Smooth muscle cell (in vitro differentiated cells): ENCODE data around the gene RNF213. TPM values are rescaled to one million over a fixed set of nuclear protein-coding genes. Genes with fewer than 3 reads are reported as not detected.

Experiments
- DNase-seq: peaks from one replicate; lab custom pipeline; 2025; ENCODE audit not compliant: unreplicated experiment; lab: John Stamatoyannopoulos, UW
- H2AFZ ChIP-seq: fragments of 200-600 bp; sonication (generic); 2 replicates; pipeline ENCODE4 v1.6.0; 2016; ENCODE audit warnings: antibody characterized with exemption, low read depth, mild to moderate bottlenecking
- H3F3A ChIP-seq: fragments of 200-600 bp; sonication (generic); 2 replicates; pipeline ENCODE4 v1.6.0; 2017; ENCODE audit warnings: antibody characterized with exemption, low read depth
- H3K27ac ChIP-seq: fragments of 200-600 bp; sonication (generic); 2 replicates; pipeline ENCODE4 v1.5.1; 2016; ENCODE audit warnings: low read depth, mild to moderate bottlenecking
- H3K27me3 ChIP-seq: fragments of 200-600 bp; sonication (generic); 2 replicates; pipeline ENCODE4 v1.6.1; 2016; ENCODE audit warnings: low read depth, mild to moderate bottlenecking
- H3K36me3 ChIP-seq: fragments of 200-600 bp; sonication (generic); 2 replicates; pipeline ENCODE4 v1.5.1; 2016; ENCODE audit warnings: low read depth
- H3K4me1 ChIP-seq: fragments of 200-600 bp; sonication (generic); 2 replicates; pipeline ENCODE4 v1.5.1; 2016; ENCODE audit warnings: low read depth
- H3K4me2 ChIP-seq: fragments of 200-600 bp; sonication (generic); 2 replicates; pipeline ENCODE4 v1.6.0; 2016; ENCODE audit warnings: mild to moderate bottlenecking
- H3K4me3 ChIP-seq: fragments of 200-600 bp; sonication (generic); 2 replicates; pipeline ENCODE4 v1.5.1; 2016; ENCODE audit warnings: mild to moderate bottlenecking
- H3K79me2 ChIP-seq: fragments of 200-600 bp; sonication (generic); 2 replicates; pipeline ENCODE4 v1.6.0; 2016; ENCODE audit warnings: low read depth, mild to moderate bottlenecking
- H3K9ac ChIP-seq: fragments of 200-600 bp; sonication (generic); 2 replicates; pipeline ENCODE4 v1.6.0; 2016; ENCODE audit warnings: low read depth
- H3K9me3 ChIP-seq: fragments of 200-600 bp; sonication (generic); replicated peaks from 2 replicates; pipeline ENCODE4 v1.5.1; 2016; ENCODE audit warnings: low read depth
- H4K20me1 ChIP-seq: fragments of 200-600 bp; sonication (generic); 2 replicates; pipeline ENCODE4 v1.6.0; 2016; ENCODE audit warnings: low read depth
- WGBS: methylation state at CpG from one replicate; pipeline ENCODE4 v1.1.7; 2016; ENCODE audit warnings: low lambda C conversion rate; 5-methylcytosine and 5-hydroxymethylcytosine counted together
- polyA plus RNA-seq: library from polyadenylated mRNA; unstranded; fragments of >200 nt; fragmentation: Nextera tagmentation; extraction: Ambion mirVana; gene quantifications from 2 replicates; pipeline ENCODE4 v1.2.1, GENCODE V29; 2016
- total RNA-seq: library from RNA; depleted of rRNA; stranded (reverse); fragments of >200 nt; gene quantifications from 2 replicates; pipeline ENCODE4 v1.2.3, GENCODE V29; 2014
- TF ChIP-seq, protein P1 (sequence below): fragments of 200-600 bp; sonication (generic); IDR thresholded peaks from 2 replicates; pipeline ENCODE4 v1.5.1; 2017; ENCODE audit warnings: borderline replicate concordance, mild to moderate bottlenecking, antibody characterized with exemption; ENCODE audit not compliant: insufficient read depth, poor library complexity, severe bottlenecking

RNF213 gene
- total and polyA plus RNA-seq, 2 experiments from 2014 or later: 12.8 to 43.0 TPM

DNA sequence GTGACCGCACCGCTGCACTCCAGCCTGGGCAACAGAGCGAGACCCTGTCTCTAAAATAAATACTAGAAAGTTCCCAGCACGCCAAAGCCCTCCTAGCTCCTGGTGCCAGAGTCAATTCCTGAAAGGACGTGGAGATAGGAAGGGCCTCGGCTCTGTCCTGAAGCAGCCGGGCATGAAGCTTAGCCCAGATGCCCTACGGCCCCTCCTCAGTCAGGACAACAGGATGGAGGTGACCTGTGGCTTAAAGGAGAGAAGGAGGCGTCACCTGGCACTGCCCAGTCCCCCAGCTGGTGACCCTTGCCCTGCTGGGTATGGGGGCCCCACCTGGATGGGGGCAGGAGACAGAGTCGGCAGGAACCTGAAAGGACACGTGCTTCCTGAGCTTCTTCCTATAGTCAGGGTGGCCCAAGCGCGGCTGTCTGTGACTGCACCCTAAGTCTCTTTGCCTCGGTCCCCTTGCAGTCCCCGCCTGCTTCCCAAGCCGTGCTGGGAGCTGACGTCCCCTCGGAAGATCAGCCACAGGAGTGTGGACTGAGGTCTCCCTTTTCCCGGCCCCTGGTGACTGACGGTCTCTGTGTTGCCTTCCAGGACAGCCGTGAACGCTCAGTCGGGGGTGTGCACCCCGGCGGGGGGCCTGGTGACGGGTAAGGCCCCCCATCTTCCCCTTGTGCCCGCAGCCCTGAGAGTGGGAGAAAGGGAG lies 14.9 kb upstream of the RNF213 start:
- 97% methylated on average over 26 of the region's 27 CpGs for WGBS
- H3K79me2 ChIP-seq: no peaks in the 10 kb centered on the region

DNA sequence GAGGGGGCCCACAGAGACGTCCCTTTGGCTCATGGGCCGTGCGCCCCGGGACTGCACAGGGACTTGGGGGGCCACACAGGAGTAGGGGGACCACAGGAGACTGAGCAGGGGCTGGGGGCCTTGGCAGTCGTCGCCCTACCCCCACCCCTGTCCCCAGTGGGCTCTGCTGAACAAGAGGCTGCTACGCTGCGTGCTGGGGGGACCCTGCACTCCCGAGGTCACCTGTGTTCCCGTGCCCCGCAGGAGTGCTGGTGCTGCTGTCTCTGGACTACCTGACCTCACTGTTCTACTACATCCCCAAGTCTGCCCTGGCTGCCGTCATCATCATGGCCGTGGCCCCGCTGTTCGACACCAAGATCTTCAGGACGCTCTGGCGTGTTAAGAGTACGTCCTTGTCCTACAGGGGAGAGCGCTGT lies 14.4 kb upstream of the RNF213 start:
- Histone ChIP-seq H3K4me2 (no peak overlapping the region), H3K9ac (no peak overlapping the region), H3F3A (no peaks in the 10 kb centered on the region), H2AFZ (no peak overlapping the region), H3K4me3 (no peak overlapping the region), H3K9me3 (no peaks in the 10 kb centered on the region), H4K20me1 (no peaks in the 10 kb centered on the region), H3K27ac (no peak overlapping the region), H3K79me2 (no peaks in the 10 kb centered on the region), H3K36me3 (no peaks in the 10 kb centered on the region), H3K27me3 (no peaks in the 10 kb centered on the region), H3K4me1 (no peaks in the 10 kb centered on the region)
- WGBS: 98% methylated on average over 19 of the region's 19 CpGs
- TF ChIP-seq, protein P1, sequence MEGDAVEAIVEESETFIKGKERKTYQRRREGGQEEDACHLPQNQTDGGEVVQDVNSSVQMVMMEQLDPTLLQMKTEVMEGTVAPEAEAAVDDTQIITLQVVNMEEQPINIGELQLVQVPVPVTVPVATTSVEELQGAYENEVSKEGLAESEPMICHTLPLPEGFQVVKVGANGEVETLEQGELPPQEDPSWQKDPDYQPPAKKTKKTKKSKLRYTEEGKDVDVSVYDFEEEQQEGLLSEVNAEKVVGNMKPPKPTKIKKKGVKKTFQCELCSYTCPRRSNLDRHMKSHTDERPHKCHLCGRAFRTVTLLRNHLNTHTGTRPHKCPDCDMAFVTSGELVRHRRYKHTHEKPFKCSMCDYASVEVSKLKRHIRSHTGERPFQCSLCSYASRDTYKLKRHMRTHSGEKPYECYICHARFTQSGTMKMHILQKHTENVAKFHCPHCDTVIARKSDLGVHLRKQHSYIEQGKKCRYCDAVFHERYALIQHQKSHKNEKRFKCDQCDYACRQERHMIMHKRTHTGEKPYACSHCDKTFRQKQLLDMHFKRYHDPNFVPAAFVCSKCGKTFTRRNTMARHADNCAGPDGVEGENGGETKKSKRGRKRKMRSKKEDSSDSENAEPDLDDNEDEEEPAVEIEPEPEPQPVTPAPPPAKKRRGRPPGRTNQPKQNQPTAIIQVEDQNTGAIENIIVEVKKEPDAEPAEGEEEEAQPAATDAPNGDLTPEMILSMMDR: no peak
- DNase-seq: no peak

More for the DNA sequence above, 14.9 kb upstream of the RNF213 start:
- Histone ChIP-seq H2AFZ (no peak overlapping the region), H3K4me3 (no peak overlapping the region), H3K27me3 (no peaks in the 10 kb centered on the region), H3K27ac (no peak overlapping the region), H3K4me1 (no peaks in the 10 kb centered on the region), H3K9ac (no peak overlapping the region), H3F3A (no peaks in the 10 kb centered on the region), H3K4me2 (no peak overlapping the region), H4K20me1 (no peaks in the 10 kb centered on the region), H3K36me3 (no peaks in the 10 kb centered on the region), H3K9me3 (no peaks in the 10 kb centered on the region)
- TF ChIP-seq, protein P1: no peak
- DNase-seq: no peak

DNA sequence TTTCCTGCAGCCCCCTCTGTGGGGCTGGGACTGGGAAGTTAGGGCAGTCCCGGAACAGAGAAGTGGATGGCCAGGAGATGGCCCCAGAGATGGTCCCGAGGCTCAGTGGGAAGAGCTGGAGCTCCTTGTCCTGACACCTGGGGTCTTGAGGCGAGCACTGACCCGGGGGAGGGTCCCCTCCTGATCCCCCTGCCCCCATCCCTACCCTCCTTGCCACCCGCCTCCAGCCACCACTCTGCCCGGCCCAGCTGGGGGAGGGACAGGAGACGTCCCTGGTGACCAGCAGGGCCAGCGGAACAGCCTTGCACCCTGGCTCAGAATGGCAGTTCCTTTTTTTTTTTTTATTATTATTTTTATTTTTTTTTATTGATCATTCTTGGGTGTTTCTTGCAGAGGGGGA lies 13.9 kb upstream of the RNF213 start:
- Histone ChIP-seq H3K4me1 (no peaks in the 10 kb centered on the region), H3K36me3 (no peaks in the 10 kb centered on the region), H3K4me2 (no peak overlapping the region), H3K9me3 (no peaks in the 10 kb centered on the region), H4K20me1 (no peaks in the 10 kb centered on the region), H3F3A (no peaks in the 10 kb centered on the region), H3K27ac (no peak overlapping the region), H3K9ac (no peak overlapping the region), H3K79me2 (no peaks in the 10 kb centered on the region), H2AFZ (no peak overlapping the region), H3K4me3 (no peak overlapping the region), H3K27me3 (no peaks in the 10 kb centered on the region)
- no peak for DNase-seq
- WGBS: 98% methylated on average over 7 of the region's 8 CpGs
- TF ChIP-seq, protein P1: no peak

DNA sequence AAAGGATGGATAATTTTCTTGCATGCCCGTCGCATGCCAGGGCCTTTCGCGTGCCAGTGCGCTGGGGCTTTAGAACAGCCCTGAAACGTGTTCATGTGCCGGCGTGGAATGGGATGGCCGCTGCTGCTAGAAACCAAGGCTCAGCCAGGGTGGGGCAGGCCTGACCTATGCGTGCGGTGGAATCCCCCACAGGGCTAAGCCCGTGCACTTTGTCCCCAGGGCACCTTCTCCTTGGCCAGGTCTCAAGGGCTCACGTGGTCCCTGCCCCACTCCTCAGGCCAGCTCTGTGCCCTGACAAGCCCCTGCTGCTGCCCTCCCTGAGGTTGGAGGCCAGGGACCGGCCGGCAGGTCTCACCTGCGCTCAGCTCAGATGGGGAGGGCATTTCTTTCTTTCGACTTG lies 13.1 kb upstream of the RNF213 start:
- no peaks in the 10 kb centered on the region for H3K79me2 ChIP-seq
- H3K4me2 ChIP-seq: no peak overlapping the region
- TF ChIP-seq, protein P1: no peak
- no peak overlapping the region for H3K27ac ChIP-seq
- H3K27me3 ChIP-seq: no peaks in the 10 kb centered on the region
- H3K9ac ChIP-seq: no peak overlapping the region
- H3F3A ChIP-seq: no peaks in the 10 kb centered on the region
- no peaks in the 10 kb centered on the region for H3K36me3 ChIP-seq
- no peaks in the 10 kb centered on the region for H3K9me3 ChIP-seq
- H3K4me1 ChIP-seq: no peaks in the 10 kb centered on the region
- H3K4me3 ChIP-seq: no peak overlapping the region
- no peak for DNase-seq
- WGBS: 94% methylated on average over 17 of the region's 17 CpGs
- H2AFZ ChIP-seq: no peak overlapping the region
- no peaks in the 10 kb centered on the region for H4K20me1 ChIP-seq
